H9 (cell line): ENCODE data around the gene MALL. TPM values are rescaled to one million over a fixed set of nuclear protein-coding genes. Genes with fewer than 3 reads are reported as not detected.

Source experiments
- DNase-seq: peaks from one replicate; pipeline ENCODE4 v3.0.0-alpha.2; 2017
- H2AFZ ChIP-seq: one replicate; pipeline ENCODE4 v1.6.1; 2013; ENCODE audit warnings: mild to moderate bottlenecking, low read length, control low read depth, moderate library complexity
- H2AK5ac ChIP-seq: 2 replicates; pipeline ENCODE4 v1.6.1; 2013; ENCODE audit warnings: low read length, control low read depth, mixed read lengths; ENCODE audit not compliant: insufficient read length
- H2BK120ac ChIP-seq: one replicate; pipeline ENCODE4 v1.6.1; 2013; ENCODE audit warnings: low read depth, mild to moderate bottlenecking, low read length, control low read depth, inconsistent platforms; ENCODE audit not compliant: poor library complexity, severe bottlenecking
- H2BK12ac ChIP-seq: 2 replicates; pipeline ENCODE4 v1.6.1; 2013; ENCODE audit warnings: low read length, control low read depth, mixed read lengths, low read depth; ENCODE audit not compliant: insufficient read length
- H2BK15ac ChIP-seq: 2 replicates; pipeline ENCODE4 v1.6.1; 2013; ENCODE audit warnings: low read depth, low read length, control low read depth
- H2BK20ac ChIP-seq: one replicate; pipeline ENCODE4 v1.6.1; 2013; ENCODE audit warnings: low read depth, mild to moderate bottlenecking, low read length, control low read depth, inconsistent platforms; ENCODE audit not compliant: poor library complexity, severe bottlenecking
- H2BK5ac ChIP-seq: 2 replicates; pipeline ENCODE4 v1.6.1; 2013; ENCODE audit warnings: low read length, control low read depth, mixed read lengths; ENCODE audit not compliant: insufficient read length
- H3K14ac ChIP-seq: 2 replicates; pipeline ENCODE4 v1.6.1; 2013; ENCODE audit warnings: low read length, control low read depth; ENCODE audit not compliant: insufficient read depth
- H3K18ac ChIP-seq: 2 replicates; pipeline ENCODE4 v1.6.1; 2013; ENCODE audit warnings: low read depth, mild to moderate bottlenecking, mixed read lengths, low read length, control low read depth; ENCODE audit not compliant: insufficient read length
- H3K23ac ChIP-seq: 2 replicates; pipeline ENCODE4 v1.6.1; 2013; ENCODE audit warnings: low read length, control low read depth, mixed read lengths, low read depth; ENCODE audit not compliant: insufficient read length
- H3K23me2 ChIP-seq: 2 replicates; pipeline ENCODE4 v1.6.1; 2013; ENCODE audit warnings: low read depth, mild to moderate bottlenecking, mixed read lengths, low read length, control low read depth; ENCODE audit not compliant: insufficient read length, poor library complexity, severe bottlenecking
- H3K27ac ChIP-seq: 2 replicates; pipeline ENCODE4 v1.5.1; 2013; ENCODE audit warnings: low read length, control low read depth, mixed read lengths, low read depth; ENCODE audit not compliant: insufficient read length
- H3K27me3 ChIP-seq: 2 replicates; pipeline ENCODE4 v1.6.1; 2013; ENCODE audit warnings: low read length, control low read depth, inconsistent platforms; ENCODE audit not compliant: insufficient read depth
- H3K4ac ChIP-seq: 2 replicates; pipeline ENCODE4 v1.6.1; 2013; ENCODE audit warnings: low read depth, mild to moderate bottlenecking, control low read depth, inconsistent platforms, low read length, moderate library complexity
- H3K4me1 ChIP-seq: 2 replicates; pipeline ENCODE4 v1.6.1; 2013; ENCODE audit warnings: low read length, control low read depth, inconsistent platforms; ENCODE audit not compliant: insufficient read depth
- H3K4me2 ChIP-seq: 2 replicates; pipeline ENCODE4 v1.6.1; 2013; ENCODE audit warnings: low read length, control low read depth, mixed read lengths; ENCODE audit not compliant: insufficient read length, insufficient read depth
- H3K56ac ChIP-seq: 2 replicates; pipeline ENCODE4 v1.6.1; 2013; ENCODE audit warnings: low read depth, mild to moderate bottlenecking, mixed read lengths, low read length, control low read depth; ENCODE audit not compliant: insufficient read length
- H3K79me1 ChIP-seq: 2 replicates; pipeline ENCODE4 v1.6.1; 2013; ENCODE audit warnings: low read depth, mild to moderate bottlenecking, moderate library complexity, low read length, control low read depth, inconsistent platforms; ENCODE audit not compliant: insufficient read depth, poor library complexity, severe bottlenecking
- H3K79me2 ChIP-seq: 2 replicates; pipeline ENCODE4 v1.6.1; 2013; ENCODE audit warnings: low read length, control low read depth, inconsistent platforms; ENCODE audit not compliant: insufficient read depth
- H3K9ac ChIP-seq: 2 replicates; pipeline ENCODE4 v1.6.1; 2013; ENCODE audit warnings: low read length, control low read depth, mixed read lengths; ENCODE audit not compliant: insufficient read length; ENCODE audit errors: extremely low read depth
- H3K9me3 ChIP-seq: one replicate; pipeline ENCODE4 v1.6.1; 2013; ENCODE audit warnings: low read depth, low read length, inconsistent platforms; ENCODE audit not compliant: control insufficient read depth
- H3T11ph ChIP-seq: one replicate; pipeline ENCODE4 v1.6.1; 2013; ENCODE audit warnings: mild to moderate bottlenecking, low read length, control low read depth, inconsistent platforms
- H4K20me1 ChIP-seq: one replicate; pipeline ENCODE4 v1.6.1; 2013; ENCODE audit not compliant: control insufficient read depth, insufficient read length, insufficient read depth
- H4K5ac ChIP-seq: 2 replicates; pipeline ENCODE4 v1.6.1; 2013; ENCODE audit warnings: low read depth, mild to moderate bottlenecking, mixed read lengths, low read length, control low read depth; ENCODE audit not compliant: insufficient read length
- H4K8ac ChIP-seq: replicated peaks from 2 replicates; pipeline ENCODE4 v1.6.1; 2013; ENCODE audit warnings: low read length, control low read depth, mixed read lengths, low read depth; ENCODE audit not compliant: insufficient read length
- H4K91ac ChIP-seq: 2 replicates; pipeline ENCODE4 v1.6.1; 2013; ENCODE audit warnings: low read depth, mild to moderate bottlenecking, moderate library complexity, mixed read lengths, low read length, control low read depth; ENCODE audit not compliant: insufficient read length
- H3K27ac Mint-ChIP-seq, 3 experiments: 2 replicates in 2 of 3; 3 replicates in 1 of 3; pipeline ENCODE4 v1.8.0; 2020 to 2021; ENCODE audit warnings: mixed read lengths in 3 of 3, mild to moderate bottlenecking in 1 of 3, moderate library complexity in 1 of 3
- H3K27me3 Mint-ChIP-seq: 2 replicates; pipeline ENCODE4 v1.8.0; 2021; ENCODE audit warnings: low read depth, mild to moderate bottlenecking, moderate library complexity, mixed read lengths
- H3K36me3 Mint-ChIP-seq, 3 experiments: 2 replicates in 2 of 3; 3 replicates in 1 of 3; pipeline ENCODE4 v1.8.0; 2020 to 2021; ENCODE audit warnings: low read depth in 3 of 3, mixed read lengths in 3 of 3; ENCODE audit not compliant: insufficient read depth in 1 of 3
- H3K4me1 Mint-ChIP-seq, 2 experiments: 2 replicates each; pipeline ENCODE4 v1.8.0; 2020; ENCODE audit warnings: mixed read lengths in 2 of 2
- H3K4me3 Mint-ChIP-seq, 2 experiments: 2 replicates in 1 of 2; 3 replicates in 1 of 2; pipeline ENCODE4 v1.8.0; 2020 to 2021; ENCODE audit warnings: mild to moderate bottlenecking in 2 of 2, mixed read lengths in 2 of 2, moderate library complexity in 1 of 2
- H3K9me3 Mint-ChIP-seq, 2 experiments: 2 replicates in 1 of 2; 3 replicates in 1 of 2; pipeline ENCODE4 v1.8.0; 2020; ENCODE audit warnings: mild to moderate bottlenecking in 2 of 2, mixed read lengths in 2 of 2, moderate library complexity in 1 of 2
- CTCF ChIP-seq: fragments of 200-600 bp; sonication (generic); conservative IDR thresholded peaks from 3 replicates; pipeline ENCODE4 v1.8.0; 2021; ENCODE audit warnings: antibody characterized with exemption, mild to moderate bottlenecking
- WGBS: extraction: QIAGEN DNeasy Blood & Tissue Kit; methylation state at CpG from one replicate; pipeline ENCODE4 v1.1.7; 2013; ENCODE audit warnings: missing lambda C conversion rate, low lambda C conversion rate, mixed read lengths; ENCODE audit not compliant: insufficient read length; ENCODE audit errors: extremely low coverage; 5-methylcytosine and 5-hydroxymethylcytosine counted together
- total RNA-seq: library from RNA; stranded (reverse); gene quantifications from 2 replicates; pipeline ENCODE4 v1.2.1, GENCODE V29; 2021

Gene MALL
- total RNA-seq, 1 experiment from 2014 or later = 5.0 TPM

- Mint-ChIP-seq H3K9me3 (no peaks in the 10 kb centered on the region), H3K4me3 (no peak overlapping the region), H3K27ac (no peak overlapping the region), H3K36me3 (no peaks in the 10 kb centered on the region), H3K27me3 (peaks cover 45% of the 10 kb centered on the region), H3K4me1 (peaks cover 7 to 11% of the 10 kb centered on the region in 2 experiments; a peak in 2 of 4 replicates)
- Histone ChIP-seq H3K4me1 (peaks cover 3% of the 10 kb centered on the region; the same call in 1 of the 2 replicates), H2BK5ac (no peak overlapping the region), H3K27ac (no peak overlapping the region), H3T11ph (no peak overlapping the region), H3K9ac (no peak overlapping the region), H3K4me2 (no peak overlapping the region), H3K79me1 (no peaks in the 10 kb centered on the region), H3K9me3 (no peaks in the 10 kb centered on the region), H2AK5ac (no peak overlapping the region), H4K5ac (no peak overlapping the region), H3K23ac (no peak overlapping the region), H3K79me2 (no peaks in the 10 kb centered on the region), H4K8ac (no peak overlapping the region), H3K4ac (no peak overlapping the region), H3K27me3 (peaks cover under 1% of the 10 kb centered on the region; the same call in 1 of the 2 replicates), H2BK12ac (no peak overlapping the region), H3K14ac (no peak overlapping the region), H2AFZ (no peak overlapping the region), H2BK20ac (no peak overlapping the region), H3K56ac (no peak overlapping the region), H3K18ac (no peak overlapping the region), H4K91ac (no peak overlapping the region), H2BK15ac (no peak overlapping the region), H2BK120ac (no peak overlapping the region), H3K23me2 (peaks cover under 1% of the 10 kb centered on the region), H4K20me1 (no peaks in the 10 kb centered on the region)
- no peak for TF ChIP-seq CTCF
- DNase-seq = no peak
- WGBS = no CpG with 5 or more reads among the region's 2 CpGs
Measured at GRCh38 chr2:110121052-110121334, 5.4 kb upstream of the MALL start.
